ENCODE measurements around the gene PFKP.

DNA sequence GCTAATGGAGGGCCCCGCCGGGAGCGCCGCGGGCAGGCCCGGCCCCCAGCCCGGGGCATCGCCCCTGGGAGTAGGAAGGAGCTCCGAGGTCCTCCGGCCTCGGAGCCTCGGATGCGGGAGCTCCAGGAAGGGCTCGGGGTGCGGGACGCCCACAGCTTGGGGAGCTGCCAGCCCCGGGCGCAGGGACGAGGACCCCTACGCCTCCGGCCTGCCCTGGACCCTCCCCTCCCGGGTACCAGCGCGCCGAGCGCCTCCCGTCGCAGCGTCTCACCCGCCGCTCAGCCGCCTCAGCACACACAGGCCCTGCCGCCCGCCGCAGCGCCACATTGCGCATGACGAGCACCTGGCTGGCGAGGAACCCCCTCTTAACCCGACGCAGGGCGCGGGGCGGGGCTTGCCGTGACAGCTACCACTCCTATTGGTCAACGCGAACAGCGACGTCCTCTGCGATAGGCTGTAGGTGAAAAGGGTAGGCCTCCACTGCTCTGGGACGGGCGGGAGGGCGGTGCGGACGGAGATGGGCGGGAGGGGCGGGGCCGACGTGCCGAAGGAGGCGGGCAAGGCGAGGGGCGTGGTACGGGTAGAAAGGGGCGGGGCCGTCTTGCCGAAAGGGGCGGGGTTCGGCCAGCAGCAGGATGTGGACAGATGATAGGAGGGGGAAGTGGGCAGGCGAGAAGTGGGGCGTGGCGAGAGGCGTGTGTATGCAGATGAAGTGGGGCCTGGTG lies 105.3 kb downstream of the PFKP start, which contains the start of gene PITRM1:
- TF ChIP-seq, protein P1, sequence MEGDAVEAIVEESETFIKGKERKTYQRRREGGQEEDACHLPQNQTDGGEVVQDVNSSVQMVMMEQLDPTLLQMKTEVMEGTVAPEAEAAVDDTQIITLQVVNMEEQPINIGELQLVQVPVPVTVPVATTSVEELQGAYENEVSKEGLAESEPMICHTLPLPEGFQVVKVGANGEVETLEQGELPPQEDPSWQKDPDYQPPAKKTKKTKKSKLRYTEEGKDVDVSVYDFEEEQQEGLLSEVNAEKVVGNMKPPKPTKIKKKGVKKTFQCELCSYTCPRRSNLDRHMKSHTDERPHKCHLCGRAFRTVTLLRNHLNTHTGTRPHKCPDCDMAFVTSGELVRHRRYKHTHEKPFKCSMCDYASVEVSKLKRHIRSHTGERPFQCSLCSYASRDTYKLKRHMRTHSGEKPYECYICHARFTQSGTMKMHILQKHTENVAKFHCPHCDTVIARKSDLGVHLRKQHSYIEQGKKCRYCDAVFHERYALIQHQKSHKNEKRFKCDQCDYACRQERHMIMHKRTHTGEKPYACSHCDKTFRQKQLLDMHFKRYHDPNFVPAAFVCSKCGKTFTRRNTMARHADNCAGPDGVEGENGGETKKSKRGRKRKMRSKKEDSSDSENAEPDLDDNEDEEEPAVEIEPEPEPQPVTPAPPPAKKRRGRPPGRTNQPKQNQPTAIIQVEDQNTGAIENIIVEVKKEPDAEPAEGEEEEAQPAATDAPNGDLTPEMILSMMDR (IDR thresholded peaks at IDR 0.05; ENCODE audit: insufficient read depth, low read depth, low read length) = no peak
- TF ChIP-seq EZH2 (IDR thresholded peaks at IDR 0.05; ENCODE audit: insufficient read depth, low read length) = no peak

Data from astrocyte (in vitro differentiated cells and primary cell).